ENCODE measurements around the gene R3HDM2. TPM values are rescaled to one million over a fixed set of nuclear protein-coding genes. Genes with fewer than 3 reads are reported as not detected.
A peak's percentile ranks its signal among the peaks of the same experiment; 100 is the strongest.

Gene R3HDM2
- total and polyA plus RNA-seq, 8 donors: 14.5 to 39.8 (median 24.4) TPM

DNA sequence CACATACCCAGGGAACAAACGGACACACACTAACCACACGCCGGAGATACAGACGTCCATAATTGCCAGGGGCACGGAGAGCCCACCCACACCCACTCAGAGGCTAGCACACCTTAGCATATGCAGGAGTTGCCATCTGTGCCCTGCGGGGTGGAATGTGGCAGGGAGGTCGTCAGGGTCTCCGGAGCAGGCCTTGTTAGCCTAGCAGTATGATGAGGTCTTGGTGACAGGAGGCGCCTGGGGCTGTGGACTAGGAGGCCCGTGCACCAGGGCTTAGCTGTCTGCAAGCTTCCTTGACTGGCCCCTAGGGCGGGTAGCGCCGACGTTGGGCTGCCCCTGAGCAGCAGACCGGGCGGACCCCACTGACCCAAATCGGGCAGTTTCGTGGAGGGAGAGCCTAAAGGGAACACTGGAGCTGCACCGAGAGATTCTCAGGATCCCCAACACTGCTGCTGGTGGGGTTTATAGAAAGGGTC lies 189.9 kb downstream of the R3HDM2 start:
- peak overlapping the region in 1 of 4 donors; percentile 59 for H3K4me3 ChIP-seq
- H3K27me3 ChIP-seq: peaks cover 0 to 4% (median 0%) of the 10 kb centered on the region in 4 donors
- intact Hi-C loops (cut with DNase I): no loop called here
- H3K27ac ChIP-seq: no peak overlapping the region
- ATAC-seq: no peak
- H3K9me3 ChIP-seq: no peaks in the 10 kb centered on the region
- H3K4me1 ChIP-seq: peaks cover 0 to 34% (median 3%) of the 10 kb centered on the region in 3 donors
- H3K36me3 ChIP-seq: no peaks in the 10 kb centered on the region
- DNase-seq: peak in 2 of 6 donors; percentile 59 to 85
- 23 to 25% methylated on average over 19 of the region's 19 CpGs for WGBS, 2 donors
- no peak for FAIRE-seq
- TF ChIP-seq, protein P1, sequence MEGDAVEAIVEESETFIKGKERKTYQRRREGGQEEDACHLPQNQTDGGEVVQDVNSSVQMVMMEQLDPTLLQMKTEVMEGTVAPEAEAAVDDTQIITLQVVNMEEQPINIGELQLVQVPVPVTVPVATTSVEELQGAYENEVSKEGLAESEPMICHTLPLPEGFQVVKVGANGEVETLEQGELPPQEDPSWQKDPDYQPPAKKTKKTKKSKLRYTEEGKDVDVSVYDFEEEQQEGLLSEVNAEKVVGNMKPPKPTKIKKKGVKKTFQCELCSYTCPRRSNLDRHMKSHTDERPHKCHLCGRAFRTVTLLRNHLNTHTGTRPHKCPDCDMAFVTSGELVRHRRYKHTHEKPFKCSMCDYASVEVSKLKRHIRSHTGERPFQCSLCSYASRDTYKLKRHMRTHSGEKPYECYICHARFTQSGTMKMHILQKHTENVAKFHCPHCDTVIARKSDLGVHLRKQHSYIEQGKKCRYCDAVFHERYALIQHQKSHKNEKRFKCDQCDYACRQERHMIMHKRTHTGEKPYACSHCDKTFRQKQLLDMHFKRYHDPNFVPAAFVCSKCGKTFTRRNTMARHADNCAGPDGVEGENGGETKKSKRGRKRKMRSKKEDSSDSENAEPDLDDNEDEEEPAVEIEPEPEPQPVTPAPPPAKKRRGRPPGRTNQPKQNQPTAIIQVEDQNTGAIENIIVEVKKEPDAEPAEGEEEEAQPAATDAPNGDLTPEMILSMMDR (IDR thresholded peaks at IDR 0.05): no peak

DNA sequence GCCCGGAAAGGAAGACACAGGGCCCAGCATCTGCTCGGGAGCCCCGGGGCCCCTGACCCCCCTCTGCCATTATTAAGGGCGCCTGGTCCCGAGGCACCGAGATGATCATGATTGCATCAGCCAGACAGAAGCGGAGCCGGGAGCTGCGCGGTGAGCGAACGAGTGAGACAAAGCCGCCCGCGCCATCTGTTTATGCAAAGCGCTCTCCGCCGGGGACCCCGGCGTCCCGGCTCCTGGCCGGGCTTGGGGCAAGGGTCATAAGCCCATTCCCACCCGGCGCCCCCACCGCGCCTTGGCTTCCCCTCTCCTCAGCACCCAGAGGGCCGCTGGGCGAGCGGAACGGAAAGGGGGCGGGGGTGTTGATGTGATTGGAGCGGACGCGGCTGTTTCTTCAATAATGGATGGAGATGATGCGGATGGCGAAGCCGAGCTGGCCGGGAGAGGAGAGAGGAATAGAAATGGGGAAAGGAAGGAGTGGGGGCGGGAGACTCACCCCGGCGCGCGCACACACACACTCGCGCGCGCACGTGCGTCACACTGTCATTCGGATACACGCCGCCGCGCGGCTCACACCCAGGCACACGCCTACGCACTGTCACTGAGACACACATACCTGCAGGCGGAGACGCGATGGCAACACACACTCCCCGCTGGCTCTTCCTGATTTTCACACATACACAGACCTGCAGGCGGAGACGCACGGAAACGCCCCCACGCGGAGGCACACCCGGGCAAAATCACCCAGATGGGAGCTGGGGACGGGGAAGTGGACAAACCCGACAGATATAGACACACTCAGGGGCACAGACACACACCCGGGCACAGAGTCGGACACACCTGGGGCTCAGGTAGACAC lies 190.5 kb downstream of the R3HDM2 start:
- Histone ChIP-seq H3K36me3 (no peaks in the 10 kb centered on the region), H3K9me3 (no peaks in the 10 kb centered on the region), H3K27me3 (peaks cover 0 to 4% (median 0%) of the 10 kb centered on the region in 4 donors), H3K4me3 (peak overlapping the region; percentile 1 to 59 (median 30)), H3K27ac (no peak overlapping the region), H3K4me1 (peaks cover 0 to 34% (median 3%) of the 10 kb centered on the region in 3 donors)
- FAIRE-seq (no peak), ATAC-seq (peak in 3 of 4 donors; percentile 0 to 14 (median 7)), DNase-seq (peak in 3 of 6 donors; percentile 72 to 80 (median 76))
- TF ChIP-seq, protein P1 (IDR thresholded peaks at IDR 0.05): no peak
- 0% methylated on average over 72 of the region's 72 CpGs for WGBS, 2 donors
- intact Hi-C loops (cut with DNase I): no loop called here

DNA sequence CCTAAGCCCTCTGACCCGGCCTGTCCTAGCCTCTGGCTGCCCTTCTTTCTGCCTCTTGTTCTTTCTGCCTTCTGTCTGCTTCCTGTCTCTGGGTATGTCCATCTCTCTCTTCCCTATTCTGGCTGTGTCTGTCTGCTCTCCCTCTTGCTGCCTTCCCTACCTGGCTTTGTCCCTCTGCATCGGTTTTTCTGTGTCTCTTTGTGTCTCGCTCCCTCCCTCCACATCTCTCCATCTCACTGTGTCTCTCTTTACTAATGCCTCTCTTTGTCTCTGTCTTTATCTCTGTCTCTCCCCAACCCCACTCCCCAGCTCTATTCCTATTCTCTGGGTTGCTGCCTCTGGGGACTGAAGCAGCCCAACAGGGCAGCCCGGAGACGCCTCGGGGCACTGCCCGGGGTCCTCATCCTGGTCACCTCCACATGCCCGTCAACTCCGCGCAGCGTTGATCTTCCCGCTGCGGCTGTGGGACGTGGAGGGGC lies 191.2 kb downstream of the R3HDM2 start:
- intact Hi-C loops (cut with DNase I): no loop called here
- FAIRE-seq: no peak
- peaks cover 0 to 4% (median 0%) of the 10 kb centered on the region in 4 donors for H3K27me3 ChIP-seq
- ATAC-seq: no peak
- H3K4me1 ChIP-seq: peaks cover 0 to 34% (median 3%) of the 10 kb centered on the region in 3 donors
- WGBS, 2 donors: 2 to 3% methylated on average over 14 of the region's 14 CpGs
- no peaks in the 10 kb centered on the region for H3K9me3 ChIP-seq
- H3K27ac ChIP-seq: no peak overlapping the region
- no peaks in the 10 kb centered on the region for H3K36me3 ChIP-seq
- DNase-seq: no peak
- H3K4me3 ChIP-seq: peak overlapping the region in 3 of 4 donors; percentile 1 to 59 (median 45)
- TF ChIP-seq, protein P1 (IDR thresholded peaks at IDR 0.05): no peak

DNA sequence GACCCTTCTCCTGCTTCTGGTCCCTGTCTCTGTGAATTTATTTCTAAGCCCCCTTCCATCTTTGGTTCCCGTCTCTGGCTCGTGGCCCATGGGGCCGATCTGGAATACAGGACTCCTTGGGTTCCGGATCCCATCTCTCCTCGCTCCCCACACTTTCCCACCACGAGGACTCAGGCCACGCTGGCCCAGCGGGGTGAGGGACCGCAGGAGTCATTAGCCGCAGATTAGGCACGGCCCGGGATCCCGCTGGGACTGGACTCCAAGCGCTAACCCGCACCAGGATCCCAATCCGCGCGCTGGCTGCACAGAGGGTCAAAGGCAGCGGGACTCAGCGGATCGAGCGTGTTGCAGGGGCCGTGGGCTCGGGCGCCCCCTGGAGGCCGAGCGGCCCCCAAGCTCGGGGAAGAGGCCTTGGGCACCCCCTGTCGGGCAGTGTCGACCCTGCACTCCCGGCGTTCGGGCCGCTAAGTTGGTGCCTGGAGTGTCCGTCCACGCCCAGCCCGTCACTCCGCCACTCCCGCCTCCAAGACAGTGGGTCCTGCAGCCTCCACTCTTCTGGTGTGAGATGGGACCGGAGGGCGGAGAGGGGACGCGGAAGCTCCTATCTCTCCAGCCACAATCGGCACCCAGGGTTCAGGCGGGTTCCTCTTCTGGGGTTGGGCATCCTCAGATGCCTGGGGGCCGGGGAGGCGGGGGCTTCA lies 191.8 kb downstream of the R3HDM2 start:
- intact Hi-C loops (cut with DNase I): no loop called here
- ATAC-seq: peak; percentile 70 to 88 (median 83)
- Histone ChIP-seq H3K36me3 (peaks cover 0 to 2% (median under 1%) of the 10 kb centered on the region in 3 donors), H3K9me3 (no peaks in the 10 kb centered on the region), H3K4me1 (peaks cover 0 to 34% (median 3%) of the 10 kb centered on the region in 3 donors), H3K4me3 (peak overlapping the region; percentile 25 to 59 (median 39)), H3K27me3 (peaks cover 0 to 4% (median 0%) of the 10 kb centered on the region in 4 donors), H3K27ac (no peak overlapping the region)
- no peak for FAIRE-seq
- peak; percentile 75 to 96 (median 90) for DNase-seq
- WGBS, 2 donors: 2 to 3% methylated on average over 42 to 47 of the region's 47 CpGs
- TF ChIP-seq, protein P1 (IDR thresholded peaks at IDR 0.05): peak; percentile 100
